NT2/D1 (cell line): Measurements from ENCODE around the gene PTPRF.

ENCODE experiments used
- SUZ12 ChIP-seq: IDR thresholded peaks from 2 replicates; pipeline ENCODE4 v1.6.1; 2011; ENCODE audit not compliant: insufficient read length, insufficient read depth; ENCODE audit errors: extremely low read depth
- YY1 ChIP-seq: IDR thresholded peaks from 2 replicates; pipeline ENCODE4 v1.6.1; 2011; ENCODE audit not compliant: insufficient read length, insufficient read depth
- ZNF274 ChIP-seq: IDR thresholded peaks from 2 replicates; pipeline ENCODE4 v1.6.1; 2011; ENCODE audit warnings: mild to moderate bottlenecking, low read depth, low read length

DNA sequence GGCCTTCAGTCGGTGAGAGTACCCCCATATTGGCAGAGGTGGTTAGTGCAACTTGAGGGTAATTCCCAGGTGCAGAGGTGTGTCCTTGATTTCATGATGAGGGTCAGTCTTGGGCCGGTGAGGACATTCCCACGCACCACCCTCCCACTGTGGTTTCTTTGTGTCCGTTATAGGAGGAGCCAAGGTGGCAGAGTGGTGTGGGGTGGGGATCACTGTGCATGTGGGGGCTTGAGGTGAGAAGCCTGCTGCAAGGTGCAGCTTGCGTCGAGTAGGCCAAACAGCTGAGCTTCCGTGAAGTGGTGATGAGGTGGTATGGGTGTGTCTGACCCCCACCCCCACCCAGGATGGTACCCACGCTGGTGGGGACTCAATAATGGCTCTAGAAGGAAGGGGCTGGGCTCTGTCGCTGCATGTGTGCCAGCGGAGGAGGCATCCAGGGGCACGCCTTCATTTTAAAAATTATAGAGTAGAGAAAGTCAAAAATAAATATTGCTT lies 6.2 kb downstream of the PTPRF start:
- TF ChIP-seq ZNF274 (no peak), SUZ12 (no peak), YY1 (no peak)
